ENCODE data around the gene AQP6.
A peak's percentile ranks its signal among the peaks of the same experiment; 100 is the strongest.

The AQP6 gene

DNA sequence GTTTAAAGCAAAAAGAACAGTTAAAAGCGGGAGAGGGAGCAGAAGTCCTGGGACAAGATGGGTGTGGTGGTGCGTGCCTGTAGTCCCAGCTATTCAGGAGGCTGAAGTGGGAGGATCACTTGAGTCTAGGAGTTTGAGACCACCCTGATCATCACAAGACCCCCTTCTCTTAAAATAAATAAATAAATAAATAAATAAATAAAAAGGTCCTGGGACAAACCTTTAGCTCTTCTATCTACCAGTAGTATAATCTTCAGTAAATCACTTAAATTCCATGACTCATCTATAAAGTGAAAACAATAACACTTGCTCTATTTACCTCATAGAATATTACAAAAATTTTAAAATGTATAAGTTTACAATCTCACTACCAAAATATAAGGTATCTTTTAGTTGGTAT is 46.8 kb downstream of the AQP6 start:
- no peak overlapping the region for H3K4ac ChIP-seq (ENCODE audit: low read length)
- H3K27me3 ChIP-seq (ENCODE audit: control insufficient read depth in 3 of 3, insufficient read depth in 3 of 3, low read depth in 1 of 3, low read length in 3 of 3) = no peaks in the 10 kb centered on the region
- H2BK12ac ChIP-seq (ENCODE audit: low read length) = no peak overlapping the region
- no peak for DNase-seq (ENCODE audit: low spot score)
- no peak overlapping the region for H2AFZ ChIP-seq (ENCODE audit: low read length)
- no peak overlapping the region for H3K23ac ChIP-seq (ENCODE audit: low read depth, low read length, poor library complexity)
- H3K79me1 ChIP-seq (ENCODE audit: low read depth, low read length) = peaks cover 3% of the 10 kb centered on the region
- H3K36me3 ChIP-seq (replicated peaks in 1 of 2; ENCODE audit: control insufficient read depth in 2 of 2, insufficient read depth in 2 of 2, low read length in 2 of 2) = peaks cover under 1 to 71% of the 10 kb centered on the region in 2 donors
- no peak overlapping the region for H3K27ac ChIP-seq (replicated peaks; ENCODE audit: low read length)
- H3K4me3 ChIP-seq (ENCODE audit: low read length in 2 of 2) = no peak overlapping the region
- H3K18ac ChIP-seq (ENCODE audit: low read length) = no peak overlapping the region
- no peak overlapping the region for H3K4me2 ChIP-seq (ENCODE audit: insufficient read depth, low read length, poor library complexity, severe bottlenecking)
- no peak overlapping the region for H2BK15ac ChIP-seq (ENCODE audit: low read length)
- H3K9me3 ChIP-seq (replicated peaks in 1 of 2; ENCODE audit: control insufficient read depth in 2 of 2, insufficient read depth in 1 of 2, low read depth in 1 of 2, low read length in 2 of 2) = no peaks in the 10 kb centered on the region
- no CpG with 5 or more reads among the region's 2 CpGs for WGBS, 2 donors (ENCODE audit: extremely low coverage in 2 of 2, insufficient read length in 2 of 2, insufficient replicate concordance in 1 of 2)
- H4K8ac ChIP-seq (ENCODE audit: low read depth, low read length) = no peak overlapping the region
- H3K14ac ChIP-seq (ENCODE audit: low read length) = no peak overlapping the region
- peaks cover 0 to 1% of the 10 kb centered on the region in 2 donors for H3K4me1 ChIP-seq (ENCODE audit: control insufficient read depth in 2 of 2, insufficient read depth in 1 of 2, low read depth in 1 of 2, low read length in 2 of 2)
- H2BK120ac ChIP-seq (ENCODE audit: low read depth, low read length) = no peak overlapping the region
- no peak overlapping the region for H4K91ac ChIP-seq (ENCODE audit: low read depth, low read length, poor library complexity)
- no peak overlapping the region for H3K9ac ChIP-seq (ENCODE audit: low read depth, low read length, poor library complexity)
- no peak overlapping the region for H2BK5ac ChIP-seq (ENCODE audit: low read length)
- H2AK5ac ChIP-seq (ENCODE audit: low read depth, low read length) = no peak overlapping the region

- no peak overlapping the region for H3K4ac ChIP-seq (ENCODE audit: low read length)
- WGBS, 2 donors (ENCODE audit: extremely low coverage in 2 of 2, insufficient read length in 2 of 2, insufficient replicate concordance in 1 of 2) = no CpG with 5 or more reads among the region's 4 CpGs
- H2AK5ac ChIP-seq (ENCODE audit: low read depth, low read length) = no peak overlapping the region
- no peak overlapping the region for H3K23ac ChIP-seq (ENCODE audit: low read depth, low read length, poor library complexity)
- no peak for DNase-seq (ENCODE audit: low spot score)
- H2BK15ac ChIP-seq (ENCODE audit: low read length) = no peak overlapping the region
- no peak overlapping the region for H2BK12ac ChIP-seq (ENCODE audit: low read length)
- H3K4me3 ChIP-seq (ENCODE audit: low read length in 2 of 2) = no peak overlapping the region
- H4K91ac ChIP-seq (ENCODE audit: low read depth, low read length, poor library complexity) = no peak overlapping the region
- H3K27ac ChIP-seq (replicated peaks; ENCODE audit: low read length) = no peak overlapping the region
- H3K9me3 ChIP-seq (replicated peaks in 1 of 2; ENCODE audit: control insufficient read depth in 2 of 2, insufficient read depth in 1 of 2, low read depth in 1 of 2, low read length in 2 of 2) = no peaks in the 10 kb centered on the region
- peaks cover 0 to 58% of the 10 kb centered on the region in 2 donors for H3K36me3 ChIP-seq (replicated peaks in 1 of 2; ENCODE audit: control insufficient read depth in 2 of 2, insufficient read depth in 2 of 2, low read length in 2 of 2)
- no peak overlapping the region for H4K8ac ChIP-seq (ENCODE audit: low read depth, low read length)
- H3K27me3 ChIP-seq (ENCODE audit: control insufficient read depth in 3 of 3, insufficient read depth in 3 of 3, low read depth in 1 of 3, low read length in 3 of 3) = no peaks in the 10 kb centered on the region
- H3K79me1 ChIP-seq (ENCODE audit: low read depth, low read length) = peaks cover 8% of the 10 kb centered on the region
- H2AFZ ChIP-seq (ENCODE audit: low read length) = no peak overlapping the region
- H3K4me2 ChIP-seq (ENCODE audit: insufficient read depth, low read length, poor library complexity, severe bottlenecking) = no peak overlapping the region
- H3K18ac ChIP-seq (ENCODE audit: low read length) = no peak overlapping the region
- peaks cover 0 to 1% of the 10 kb centered on the region in 2 donors for H3K4me1 ChIP-seq (ENCODE audit: control insufficient read depth in 2 of 2, insufficient read depth in 1 of 2, low read depth in 1 of 2, low read length in 2 of 2)
- no peak overlapping the region for H2BK5ac ChIP-seq (ENCODE audit: low read length)
- H3K14ac ChIP-seq (ENCODE audit: low read length) = no peak overlapping the region
- H2BK120ac ChIP-seq (ENCODE audit: low read depth, low read length) = no peak overlapping the region
- no peak overlapping the region for H3K9ac ChIP-seq (ENCODE audit: low read depth, low read length, poor library complexity)
Observed at GRCh38 chr12:50021031-50021430, 48.3 kb downstream of the AQP6 start.

GRCh38 chr12:50022903-50023302 is 50.2 kb downstream of the AQP6 start:
- H3K27ac ChIP-seq (replicated peaks; ENCODE audit: low read length) = no peak overlapping the region
- no peaks in the 10 kb centered on the region for H3K9me3 ChIP-seq (replicated peaks in 1 of 2; ENCODE audit: control insufficient read depth in 2 of 2, insufficient read depth in 1 of 2, low read depth in 1 of 2, low read length in 2 of 2)
- no peak overlapping the region for H3K18ac ChIP-seq (ENCODE audit: low read length)
- peaks cover 0 to 1% of the 10 kb centered on the region in 2 donors for H3K4me1 ChIP-seq (ENCODE audit: control insufficient read depth in 2 of 2, insufficient read depth in 1 of 2, low read depth in 1 of 2, low read length in 2 of 2)
- no peak for DNase-seq (ENCODE audit: low spot score)
- H3K23ac ChIP-seq (ENCODE audit: low read depth, low read length, poor library complexity) = no peak overlapping the region
- H4K91ac ChIP-seq (ENCODE audit: low read depth, low read length, poor library complexity) = no peak overlapping the region
- H3K27me3 ChIP-seq (ENCODE audit: control insufficient read depth in 3 of 3, insufficient read depth in 3 of 3, low read depth in 1 of 3, low read length in 3 of 3) = no peaks in the 10 kb centered on the region
- H3K9ac ChIP-seq (ENCODE audit: low read depth, low read length, poor library complexity) = no peak overlapping the region
- no peak overlapping the region for H2AK5ac ChIP-seq (ENCODE audit: low read depth, low read length)
- no peak overlapping the region for H2BK120ac ChIP-seq (ENCODE audit: low read depth, low read length)
- H2AFZ ChIP-seq (ENCODE audit: low read length) = no peak overlapping the region
- no peak overlapping the region for H4K8ac ChIP-seq (ENCODE audit: low read depth, low read length)
- peaks cover 0 to 42% of the 10 kb centered on the region in 2 donors for H3K36me3 ChIP-seq (replicated peaks in 1 of 2; ENCODE audit: control insufficient read depth in 2 of 2, insufficient read depth in 2 of 2, low read length in 2 of 2)
- WGBS, 2 donors (ENCODE audit: extremely low coverage in 2 of 2, insufficient read length in 2 of 2, insufficient replicate concordance in 1 of 2) = no CpG with 5 or more reads among the region's 1 CpG
- no peak overlapping the region for H3K4me3 ChIP-seq (ENCODE audit: low read length in 2 of 2)
- H2BK5ac ChIP-seq (ENCODE audit: low read length) = no peak overlapping the region
- no peak overlapping the region for H3K4ac ChIP-seq (ENCODE audit: low read length)
- H3K4me2 ChIP-seq (ENCODE audit: insufficient read depth, low read length, poor library complexity, severe bottlenecking) = no peak overlapping the region
- H3K79me1 ChIP-seq (ENCODE audit: low read depth, low read length) = peaks cover 6% of the 10 kb centered on the region
- no peak overlapping the region for H3K14ac ChIP-seq (ENCODE audit: low read length)
- H2BK12ac ChIP-seq (ENCODE audit: low read length) = no peak overlapping the region
- no peak overlapping the region for H2BK15ac ChIP-seq (ENCODE audit: low read length)

- no peak overlapping the region for H3K18ac ChIP-seq (ENCODE audit: low read length)
- no CpG with 5 or more reads among the region's 8 CpGs for WGBS, 2 donors (ENCODE audit: extremely low coverage in 2 of 2, insufficient read length in 2 of 2, insufficient replicate concordance in 1 of 2)
- no peak overlapping the region for H2BK5ac ChIP-seq (ENCODE audit: low read length)
- no peak overlapping the region for H2BK12ac ChIP-seq (ENCODE audit: low read length)
- H3K23ac ChIP-seq (ENCODE audit: low read depth, low read length, poor library complexity) = no peak overlapping the region
- H4K91ac ChIP-seq (ENCODE audit: low read depth, low read length, poor library complexity) = no peak overlapping the region
- no peak overlapping the region for H2BK120ac ChIP-seq (ENCODE audit: low read depth, low read length)
- H4K8ac ChIP-seq (ENCODE audit: low read depth, low read length) = no peak overlapping the region
- H3K4me2 ChIP-seq (ENCODE audit: insufficient read depth, low read length, poor library complexity, severe bottlenecking) = peak overlapping the region; percentile 3
- H2AFZ ChIP-seq (ENCODE audit: low read length) = no peak overlapping the region
- H3K9me3 ChIP-seq (replicated peaks in 1 of 2; ENCODE audit: control insufficient read depth in 2 of 2, insufficient read depth in 1 of 2, low read depth in 1 of 2, low read length in 2 of 2) = no peaks in the 10 kb centered on the region
- no peak overlapping the region for H2AK5ac ChIP-seq (ENCODE audit: low read depth, low read length)
- peak overlapping the region in 1 of 2 donors; percentile 95 for H3K4me3 ChIP-seq (ENCODE audit: low read length in 2 of 2)
- DNase-seq (ENCODE audit: low spot score) = no peak
- H2BK15ac ChIP-seq (ENCODE audit: low read length) = no peak overlapping the region
- peaks cover 0 to 34% of the 10 kb centered on the region in 2 donors for H3K36me3 ChIP-seq (replicated peaks in 1 of 2; ENCODE audit: control insufficient read depth in 2 of 2, insufficient read depth in 2 of 2, low read length in 2 of 2)
- H3K4me1 ChIP-seq (ENCODE audit: control insufficient read depth in 2 of 2, insufficient read depth in 1 of 2, low read depth in 1 of 2, low read length in 2 of 2) = peaks cover 0 to 1% of the 10 kb centered on the region in 2 donors
- H3K27ac ChIP-seq (replicated peaks; ENCODE audit: low read length) = no peak overlapping the region
- H3K27me3 ChIP-seq (ENCODE audit: control insufficient read depth in 3 of 3, insufficient read depth in 3 of 3, low read depth in 1 of 3, low read length in 3 of 3) = no peaks in the 10 kb centered on the region
- H3K9ac ChIP-seq (ENCODE audit: low read depth, low read length, poor library complexity) = no peak overlapping the region
- peaks cover 5% of the 10 kb centered on the region for H3K79me1 ChIP-seq (ENCODE audit: low read depth, low read length)
- no peak overlapping the region for H3K14ac ChIP-seq (ENCODE audit: low read length)
- no peak overlapping the region for H3K4ac ChIP-seq (ENCODE audit: low read length)
Observed at GRCh38 chr12:50024227-50024626, 51.5 kb downstream of the AQP6 start.

Measured in neuronal stem cell (in vitro differentiated cells).